GM12878 (cell line): ENCODE results near the gene DEXI.

Experiments used
- EZH2 ChIP-seq: IDR thresholded peaks from 2 replicates; pipeline ENCODE4 v1.6.1; 2012; ENCODE audit warnings: low read depth, mild to moderate bottlenecking, control low read depth, inconsistent platforms, low read length, borderline replicate concordance; ENCODE audit not compliant: control insufficient read depth
- GABPA ChIP-seq: IDR thresholded peaks from 2 replicates; pipeline ENCODE4 v1.6.1; 2014; ENCODE audit warnings: antibody characterized with exemption, low read depth, mild to moderate bottlenecking, inconsistent platforms
- JUNB ChIP-seq: IDR thresholded peaks from 2 replicates; pipeline ENCODE4 v1.6.1; 2016; ENCODE audit warnings: antibody characterized with exemption, mild to moderate bottlenecking
- JUND ChIP-seq: IDR thresholded peaks from 2 replicates; pipeline ENCODE4 v1.6.1; 2012; ENCODE audit warnings: low read depth, mild to moderate bottlenecking, low read length, improper control_type of control experiment, moderate library complexity
- NFIC ChIP-seq: IDR thresholded peaks from 2 replicates; pipeline ENCODE4 v1.6.1; 2012; ENCODE audit warnings: low read depth, mild to moderate bottlenecking, inconsistent platforms, low read length, moderate library complexity
- POLR2A ChIP-seq: IDR thresholded peaks from 2 replicates; pipeline ENCODE4 v1.6.1; 2011; ENCODE audit warnings: low read depth, mild to moderate bottlenecking, low read length
- TF ChIP-seq, protein P1 (sequence below): IDR thresholded peaks from 2 replicates; pipeline ENCODE4 v1.6.1; 2011; ENCODE audit warnings: borderline replicate concordance, low read depth, mild to moderate bottlenecking, moderate library complexity, mixed read lengths, low read length; ENCODE audit not compliant: insufficient read depth; ENCODE audit errors: extremely low read length
- TF ChIP-seq, protein P2 (sequence below): IDR thresholded peaks from 2 replicates; pipeline ENCODE4 v1.6.1; 2011; ENCODE audit warnings: borderline replicate concordance, low read depth, mild to moderate bottlenecking, moderate library complexity, low read length; ENCODE audit not compliant: insufficient read depth, poor library complexity, severe bottlenecking
- TF ChIP-seq, protein P3 (sequence below), 3 experiments: IDR thresholded peaks in 2 of 3; conservative IDR thresholded peaks in 1 of 3; 2 replicates each; pipeline ENCODE4 v1.5.1; 2011; ENCODE audit warnings: low read depth in 3 of 3, low read length in 3 of 3, mild to moderate bottlenecking in 3 of 3, control low read depth in 2 of 3, moderate library complexity in 2 of 3, inconsistent platforms in 1 of 3, mixed read lengths in 1 of 3; ENCODE audit not compliant: control insufficient read depth in 2 of 3, insufficient read depth in 1 of 3; ENCODE audit errors: extremely low read depth in 1 of 3
- TF ChIP-seq, protein P4 (sequence below): fragments of 450-650 bp; IDR thresholded peaks from 2 replicates; pipeline ENCODE4 v1.6.1; 2017; ENCODE audit warnings: mild to moderate bottlenecking
- TF ChIP-seq, protein P5 (sequence below): IDR thresholded peaks from 2 replicates; pipeline ENCODE4 v1.6.1; 2012; ENCODE audit warnings: low read length, inconsistent platforms
- TF ChIP-seq, protein P6 (sequence below): IDR thresholded peaks from 2 replicates; pipeline ENCODE4 v1.6.1; 2012; ENCODE audit warnings: low read depth, low read length, improper control_type of control experiment
- TF ChIP-seq, protein P7 (sequence below): fragments of 450-650 bp; IDR thresholded peaks from 2 replicates; pipeline ENCODE4 v1.6.1; 2016; ENCODE audit warnings: mild to moderate bottlenecking, moderate library complexity, borderline replicate concordance
- TF ChIP-seq, protein P8 (sequence below): IDR thresholded peaks from 2 replicates; pipeline ENCODE4 v1.6.1; 2012; ENCODE audit warnings: low read depth, low read length, improper control_type of control experiment

DNA sequence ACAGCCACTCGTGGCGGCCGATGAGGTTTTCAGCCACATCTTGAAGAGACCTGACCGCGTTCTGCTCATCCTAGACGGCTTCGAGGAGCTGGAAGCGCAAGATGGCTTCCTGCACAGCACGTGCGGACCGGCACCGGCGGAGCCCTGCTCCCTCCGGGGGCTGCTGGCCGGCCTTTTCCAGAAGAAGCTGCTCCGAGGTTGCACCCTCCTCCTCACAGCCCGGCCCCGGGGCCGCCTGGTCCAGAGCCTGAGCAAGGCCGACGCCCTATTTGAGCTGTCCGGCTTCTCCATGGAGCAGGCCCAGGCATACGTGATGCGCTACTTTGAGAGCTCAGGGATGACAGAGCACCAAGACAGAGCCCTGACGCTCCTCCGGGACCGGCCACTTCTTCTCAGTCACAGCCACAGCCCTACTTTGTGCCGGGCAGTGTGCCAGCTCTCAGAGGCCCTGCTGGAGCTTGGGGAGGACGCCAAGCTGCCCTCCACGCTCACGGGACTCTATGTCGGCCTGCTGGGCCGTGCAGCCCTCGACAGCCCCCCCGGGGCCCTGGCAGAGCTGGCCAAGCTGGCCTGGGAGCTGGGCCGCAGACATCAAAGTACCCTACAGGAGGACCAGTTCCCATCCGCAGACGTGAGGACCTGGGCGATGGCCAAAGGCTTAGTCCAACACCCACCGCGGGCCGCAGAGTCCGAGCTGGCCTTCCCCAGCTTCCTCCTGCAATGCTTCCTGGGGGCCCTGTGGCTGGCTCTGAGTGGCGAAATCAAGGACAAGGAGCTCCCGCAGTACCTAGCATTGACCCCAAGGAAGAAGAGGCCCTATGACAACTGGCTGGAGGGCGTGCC, 35.1 kb downstream of the DEXI start:
- TF ChIP-seq, protein P1, sequence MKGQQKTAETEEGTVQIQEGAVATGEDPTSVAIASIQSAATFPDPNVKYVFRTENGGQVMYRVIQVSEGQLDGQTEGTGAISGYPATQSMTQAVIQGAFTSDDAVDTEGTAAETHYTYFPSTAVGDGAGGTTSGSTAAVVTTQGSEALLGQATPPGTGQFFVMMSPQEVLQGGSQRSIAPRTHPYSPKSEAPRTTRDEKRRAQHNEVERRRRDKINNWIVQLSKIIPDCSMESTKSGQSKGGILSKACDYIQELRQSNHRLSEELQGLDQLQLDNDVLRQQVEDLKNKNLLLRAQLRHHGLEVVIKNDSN = no peak
- TF ChIP-seq NFIC (no peak), JUND (no peak), GABPA (no peak), POLR2A (no peak), EZH2 (no peak), JUNB (no peak)
- TF ChIP-seq, protein P2, sequence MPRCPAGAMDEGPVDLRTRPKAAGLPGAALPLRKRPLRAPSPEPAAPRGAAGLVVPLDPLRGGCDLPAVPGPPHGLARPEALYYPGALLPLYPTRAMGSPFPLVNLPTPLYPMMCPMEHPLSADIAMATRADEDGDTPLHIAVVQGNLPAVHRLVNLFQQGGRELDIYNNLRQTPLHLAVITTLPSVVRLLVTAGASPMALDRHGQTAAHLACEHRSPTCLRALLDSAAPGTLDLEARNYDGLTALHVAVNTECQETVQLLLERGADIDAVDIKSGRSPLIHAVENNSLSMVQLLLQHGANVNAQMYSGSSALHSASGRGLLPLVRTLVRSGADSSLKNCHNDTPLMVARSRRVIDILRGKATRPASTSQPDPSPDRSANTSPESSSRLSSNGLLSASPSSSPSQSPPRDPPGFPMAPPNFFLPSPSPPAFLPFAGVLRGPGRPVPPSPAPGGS = no peak
- TF ChIP-seq, protein P3, sequence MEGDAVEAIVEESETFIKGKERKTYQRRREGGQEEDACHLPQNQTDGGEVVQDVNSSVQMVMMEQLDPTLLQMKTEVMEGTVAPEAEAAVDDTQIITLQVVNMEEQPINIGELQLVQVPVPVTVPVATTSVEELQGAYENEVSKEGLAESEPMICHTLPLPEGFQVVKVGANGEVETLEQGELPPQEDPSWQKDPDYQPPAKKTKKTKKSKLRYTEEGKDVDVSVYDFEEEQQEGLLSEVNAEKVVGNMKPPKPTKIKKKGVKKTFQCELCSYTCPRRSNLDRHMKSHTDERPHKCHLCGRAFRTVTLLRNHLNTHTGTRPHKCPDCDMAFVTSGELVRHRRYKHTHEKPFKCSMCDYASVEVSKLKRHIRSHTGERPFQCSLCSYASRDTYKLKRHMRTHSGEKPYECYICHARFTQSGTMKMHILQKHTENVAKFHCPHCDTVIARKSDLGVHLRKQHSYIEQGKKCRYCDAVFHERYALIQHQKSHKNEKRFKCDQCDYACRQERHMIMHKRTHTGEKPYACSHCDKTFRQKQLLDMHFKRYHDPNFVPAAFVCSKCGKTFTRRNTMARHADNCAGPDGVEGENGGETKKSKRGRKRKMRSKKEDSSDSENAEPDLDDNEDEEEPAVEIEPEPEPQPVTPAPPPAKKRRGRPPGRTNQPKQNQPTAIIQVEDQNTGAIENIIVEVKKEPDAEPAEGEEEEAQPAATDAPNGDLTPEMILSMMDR (IDR thresholded peaks at IDR 0.05 in 2 of 3, conservative IDR thresholded peaks at IDR 0.05 in 1 of 3; ENCODE audit: control insufficient read depth in 2 of 3, extremely low read depth in 1 of 3, insufficient read depth in 1 of 3, low read depth in 3 of 3, low read length in 3 of 3) = no peak
- TF ChIP-seq, protein P4, sequence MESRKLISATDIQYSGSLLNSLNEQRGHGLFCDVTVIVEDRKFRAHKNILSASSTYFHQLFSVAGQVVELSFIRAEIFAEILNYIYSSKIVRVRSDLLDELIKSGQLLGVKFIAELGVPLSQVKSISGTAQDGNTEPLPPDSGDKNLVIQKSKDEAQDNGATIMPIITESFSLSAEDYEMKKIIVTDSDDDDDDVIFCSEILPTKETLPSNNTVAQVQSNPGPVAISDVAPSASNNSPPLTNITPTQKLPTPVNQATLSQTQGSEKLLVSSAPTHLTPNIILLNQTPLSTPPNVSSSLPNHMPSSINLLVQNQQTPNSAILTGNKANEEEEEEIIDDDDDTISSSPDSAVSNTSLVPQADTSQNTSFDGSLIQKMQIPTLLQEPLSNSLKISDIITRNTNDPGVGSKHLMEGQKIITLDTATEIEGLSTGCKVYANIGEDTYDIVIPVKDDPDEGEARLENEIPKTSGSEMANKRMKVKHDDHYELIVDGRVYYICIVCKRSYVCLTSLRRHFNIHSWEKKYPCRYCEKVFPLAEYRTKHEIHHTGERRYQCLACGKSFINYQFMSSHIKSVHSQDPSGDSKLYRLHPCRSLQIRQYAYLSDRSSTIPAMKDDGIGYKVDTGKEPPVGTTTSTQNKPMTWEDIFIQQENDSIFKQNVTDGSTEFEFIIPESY = no peak
- TF ChIP-seq, protein P5, sequence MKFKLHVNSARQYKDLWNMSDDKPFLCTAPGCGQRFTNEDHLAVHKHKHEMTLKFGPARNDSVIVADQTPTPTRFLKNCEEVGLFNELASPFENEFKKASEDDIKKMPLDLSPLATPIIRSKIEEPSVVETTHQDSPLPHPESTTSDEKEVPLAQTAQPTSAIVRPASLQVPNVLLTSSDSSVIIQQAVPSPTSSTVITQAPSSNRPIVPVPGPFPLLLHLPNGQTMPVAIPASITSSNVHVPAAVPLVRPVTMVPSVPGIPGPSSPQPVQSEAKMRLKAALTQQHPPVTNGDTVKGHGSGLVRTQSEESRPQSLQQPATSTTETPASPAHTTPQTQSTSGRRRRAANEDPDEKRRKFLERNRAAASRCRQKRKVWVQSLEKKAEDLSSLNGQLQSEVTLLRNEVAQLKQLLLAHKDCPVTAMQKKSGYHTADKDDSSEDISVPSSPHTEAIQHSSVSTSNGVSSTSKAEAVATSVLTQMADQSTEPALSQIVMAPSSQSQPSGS = no peak
- TF ChIP-seq, protein P6, sequence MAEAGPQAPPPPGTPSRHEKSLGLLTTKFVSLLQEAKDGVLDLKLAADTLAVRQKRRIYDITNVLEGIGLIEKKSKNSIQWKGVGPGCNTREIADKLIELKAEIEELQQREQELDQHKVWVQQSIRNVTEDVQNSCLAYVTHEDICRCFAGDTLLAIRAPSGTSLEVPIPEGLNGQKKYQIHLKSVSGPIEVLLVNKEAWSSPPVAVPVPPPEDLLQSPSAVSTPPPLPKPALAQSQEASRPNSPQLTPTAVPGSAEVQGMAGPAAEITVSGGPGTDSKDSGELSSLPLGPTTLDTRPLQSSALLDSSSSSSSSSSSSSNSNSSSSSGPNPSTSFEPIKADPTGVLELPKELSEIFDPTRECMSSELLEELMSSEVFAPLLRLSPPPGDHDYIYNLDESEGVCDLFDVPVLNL = no peak
- TF ChIP-seq, protein P7, sequence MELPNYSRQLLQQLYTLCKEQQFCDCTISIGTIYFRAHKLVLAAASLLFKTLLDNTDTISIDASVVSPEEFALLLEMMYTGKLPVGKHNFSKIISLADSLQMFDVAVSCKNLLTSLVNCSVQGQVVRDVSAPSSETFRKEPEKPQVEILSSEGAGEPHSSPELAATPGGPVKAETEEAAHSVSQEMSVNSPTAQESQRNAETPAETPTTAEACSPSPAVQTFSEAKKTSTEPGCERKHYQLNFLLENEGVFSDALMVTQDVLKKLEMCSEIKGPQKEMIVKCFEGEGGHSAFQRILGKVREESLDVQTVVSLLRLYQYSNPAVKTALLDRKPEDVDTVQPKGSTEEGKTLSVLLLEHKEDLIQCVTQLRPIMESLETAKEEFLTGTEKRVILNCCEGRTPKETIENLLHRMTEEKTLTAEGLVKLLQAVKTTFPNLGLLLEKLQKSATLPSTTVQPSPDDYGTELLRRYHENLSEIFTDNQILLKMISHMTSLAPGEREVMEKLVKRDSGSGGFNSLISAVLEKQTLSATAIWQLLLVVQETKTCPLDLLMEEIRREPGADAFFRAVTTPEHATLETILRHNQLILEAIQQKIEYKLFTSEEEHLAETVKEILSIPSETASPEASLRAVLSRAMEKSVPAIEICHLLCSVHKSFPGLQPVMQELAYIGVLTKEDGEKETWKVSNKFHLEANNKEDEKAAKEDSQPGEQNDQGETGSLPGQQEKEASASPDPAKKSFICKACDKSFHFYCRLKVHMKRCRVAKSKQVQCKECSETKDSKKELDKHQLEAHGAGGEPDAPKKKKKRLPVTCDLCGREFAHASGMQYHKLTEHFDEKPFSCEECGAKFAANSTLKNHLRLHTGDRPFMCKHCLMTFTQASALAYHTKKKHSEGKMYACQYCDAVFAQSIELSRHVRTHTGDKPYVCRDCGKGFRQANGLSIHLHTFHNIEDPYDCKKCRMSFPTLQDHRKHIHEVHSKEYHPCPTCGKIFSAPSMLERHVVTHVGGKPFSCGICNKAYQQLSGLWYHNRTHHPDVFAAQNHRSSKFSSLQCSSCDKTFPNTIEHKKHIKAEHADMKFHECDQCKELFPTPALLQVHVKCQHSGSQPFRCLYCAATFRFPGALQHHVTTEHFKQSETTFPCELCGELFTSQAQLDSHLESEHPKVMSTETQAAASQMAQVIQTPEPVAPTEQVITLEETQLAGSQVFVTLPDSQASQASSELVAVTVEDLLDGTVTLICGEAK = no peak
- TF ChIP-seq, protein P8, sequence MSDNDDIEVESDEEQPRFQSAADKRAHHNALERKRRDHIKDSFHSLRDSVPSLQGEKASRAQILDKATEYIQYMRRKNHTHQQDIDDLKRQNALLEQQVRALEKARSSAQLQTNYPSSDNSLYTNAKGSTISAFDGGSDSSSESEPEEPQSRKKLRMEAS = no peak
